Mesothelial cell of epicardium (in vitro differentiated cells): ENCODE data around the gene UGT1A6. TPM values are rescaled to one million over a fixed set of nuclear protein-coding genes. Genes with fewer than 3 reads are reported as not detected.

Experiments used
- DNase-seq, 2 experiments: peaks; one replicate each; pipeline ENCODE4 v3.0.0; 2021; ENCODE audit warnings: low spot score in 2 of 2; ENCODE audit not compliant: unreplicated experiment in 2 of 2
- H3K27ac Mint-ChIP-seq: 2 replicates; pipeline ENCODE4 v1.8.0; 2021; ENCODE audit warnings: mixed read lengths
- H3K27me3 Mint-ChIP-seq: 2 replicates; pipeline ENCODE4 v1.8.0; 2021; ENCODE audit warnings: low read depth, mixed read lengths
- H3K36me3 Mint-ChIP-seq: 2 replicates; pipeline ENCODE4 v1.8.0; 2021; ENCODE audit warnings: mixed read lengths
- H3K4me1 Mint-ChIP-seq: 2 replicates; pipeline ENCODE4 v1.8.0; 2021; ENCODE audit warnings: mixed read lengths
- H3K4me3 Mint-ChIP-seq: 2 replicates; pipeline ENCODE4 v1.8.0; 2021; ENCODE audit warnings: mild to moderate bottlenecking, moderate library complexity, mixed read lengths
- H3K9me3 Mint-ChIP-seq: 2 replicates; pipeline ENCODE4 v1.8.0; 2021; ENCODE audit warnings: mixed read lengths
- CTCF ChIP-seq: fragments of 200-600 bp; sonication (generic); IDR thresholded peaks from one replicate; pipeline ENCODE4 v1.5.0; 2021; ENCODE audit warnings: antibody characterized with exemption; ENCODE audit not compliant: unreplicated experiment
- total RNA-seq: library from RNA; stranded (reverse); gene quantifications from 3 replicates; pipeline ENCODE4 v1.2.1, GENCODE V29; 2021

Gene UGT1A6
- total RNA-seq, 1 donor from 2014 or later, result not detected

DNA sequence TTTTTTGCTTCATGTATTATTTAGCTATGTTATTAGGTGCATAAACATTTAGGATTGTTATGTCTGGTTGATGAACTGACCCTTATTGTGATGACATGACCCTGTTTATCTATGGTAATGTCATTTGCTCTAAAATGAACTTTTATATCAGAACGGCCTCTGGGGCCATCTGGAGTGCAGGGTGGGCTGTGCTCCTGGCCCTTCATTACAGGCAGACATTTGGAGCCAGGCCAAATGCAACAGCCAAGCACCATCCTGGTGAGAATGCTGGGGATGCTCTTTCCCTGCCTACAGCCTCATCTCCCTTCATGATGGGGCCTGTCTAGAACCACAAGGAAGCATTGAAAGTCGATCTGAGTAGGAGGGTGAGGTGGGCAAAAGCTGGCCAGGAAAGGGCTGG lies 123.6 kb downstream of the UGT1A6 start:
- Mint-ChIP-seq H3K27ac (peak overlapping the region; percentile 83), H3K4me3 (no peak overlapping the region), H3K9me3 (peaks cover 15% of the 10 kb centered on the region), H3K36me3 (peaks cover 3% of the 10 kb centered on the region), H3K27me3 (peaks cover 16% of the 10 kb centered on the region), H3K4me1 (peaks cover 18% of the 10 kb centered on the region)
- TF ChIP-seq CTCF, result no peak
- DNase-seq, result no peak

GRCh38 chr2:233816771-233817170 lies 124.1 kb downstream of the UGT1A6 start:
- Mint-ChIP-seq H3K36me3 (peaks cover 3% of the 10 kb centered on the region), H3K9me3 (peaks cover 15% of the 10 kb centered on the region), H3K27ac (peak overlapping the region; percentile 83), H3K27me3 (peaks cover 14% of the 10 kb centered on the region), H3K4me1 (peaks cover 18% of the 10 kb centered on the region), H3K4me3 (no peak overlapping the region)
- TF ChIP-seq CTCF, result no peak
- no peak for DNase-seq

- no peak overlapping the region for H3K4me3 Mint-ChIP-seq
- peaks cover 18% of the 10 kb centered on the region for H3K4me1 Mint-ChIP-seq
- peak in 1 of 2 experiments; percentile 6 for DNase-seq
- peaks cover 15% of the 10 kb centered on the region for H3K9me3 Mint-ChIP-seq
- TF ChIP-seq CTCF, result no peak
- peaks cover 9% of the 10 kb centered on the region for H3K27me3 Mint-ChIP-seq
- H3K27ac Mint-ChIP-seq, result peak overlapping the region; percentile 57
- peaks cover 3% of the 10 kb centered on the region for H3K36me3 Mint-ChIP-seq
Measured at GRCh38 chr2:233817361-233817911, 124.7 kb downstream of the UGT1A6 start.

DNA sequence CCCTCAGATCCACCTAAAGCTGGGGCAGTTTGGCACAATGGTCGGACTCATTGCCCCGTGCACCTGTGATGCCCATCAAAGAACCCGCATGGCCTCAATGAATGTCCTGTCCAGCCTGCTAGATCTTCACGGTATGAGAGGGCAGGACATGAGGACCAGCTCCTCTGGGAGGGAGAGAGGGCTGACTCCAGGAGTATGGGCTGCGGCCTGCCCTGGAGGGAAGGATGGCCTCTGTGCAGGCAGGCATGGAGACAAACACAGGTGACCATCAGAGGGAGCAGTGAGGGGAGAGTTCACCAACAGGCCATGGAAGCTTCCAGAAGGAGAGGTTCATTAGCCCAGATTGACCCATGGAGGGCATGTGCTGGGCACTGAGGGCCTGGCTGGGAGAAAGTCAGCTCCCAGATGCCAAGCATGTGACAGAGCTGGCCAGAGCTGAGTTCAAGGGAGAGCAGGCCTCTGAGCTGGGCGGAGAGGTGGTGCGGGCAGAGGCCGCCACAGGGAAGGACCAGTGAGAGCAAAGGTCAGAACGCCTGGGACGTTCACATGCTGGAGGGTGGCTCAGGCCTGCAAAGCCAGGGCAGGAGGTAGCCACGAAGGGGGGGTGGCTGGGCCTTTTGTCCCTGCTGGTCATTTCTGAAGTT lies 125.4 kb downstream of the UGT1A6 start:
- peaks cover 3% of the 10 kb centered on the region for H3K36me3 Mint-ChIP-seq
- peaks cover 7% of the 10 kb centered on the region for H3K27me3 Mint-ChIP-seq
- peaks cover 15% of the 10 kb centered on the region for H3K9me3 Mint-ChIP-seq
- no peak overlapping the region for H3K27ac Mint-ChIP-seq
- no peak for TF ChIP-seq CTCF
- no peak overlapping the region for H3K4me3 Mint-ChIP-seq
- H3K4me1 Mint-ChIP-seq, result peaks cover 18% of the 10 kb centered on the region
- DNase-seq, result peak in 1 of 2 experiments; percentile 24

GRCh38 chr2:233818639-233819621 lies 126.2 kb downstream of the UGT1A6 start:
- H3K36me3 Mint-ChIP-seq, result peaks cover 3% of the 10 kb centered on the region

More at GRCh38 chr2:233818639-233819621, 126.2 kb downstream of the UGT1A6 start:
- H3K9me3 Mint-ChIP-seq, result peaks cover 15% of the 10 kb centered on the region
- no peak overlapping the region for H3K4me3 Mint-ChIP-seq
- no peak overlapping the region for H3K27ac Mint-ChIP-seq
- TF ChIP-seq CTCF, result no peak
- peaks cover 7% of the 10 kb centered on the region for H3K27me3 Mint-ChIP-seq
- DNase-seq, result peak in 1 of 2 experiments; percentile 21
- H3K4me1 Mint-ChIP-seq, result peaks cover 18% of the 10 kb centered on the region
